Activated T-cell treated with anti-CD3 and anti-CD28 coated beads, Interleukin-2, amount 50 U/mL, for 24 hours (primary cell): ENCODE results near the gene HOXD1.

ENCODE experiments used
- DNase-seq: peaks from one replicate; pipeline ENCODE4 v3.0.0-alpha.2; 2020
- H3K27ac Mint-ChIP-seq: 2 replicates; pipeline ENCODE4 v1.8.0; 2020; ENCODE audit warnings: mild to moderate bottlenecking, mixed read lengths
- H3K27me3 Mint-ChIP-seq: 2 replicates; pipeline ENCODE4 v1.8.0; 2020; ENCODE audit warnings: mixed read lengths
- H3K36me3 Mint-ChIP-seq: 2 replicates; pipeline ENCODE4 v1.8.0; 2020; ENCODE audit warnings: low read depth, mixed read lengths
- H3K4me1 Mint-ChIP-seq: 2 replicates; pipeline ENCODE4 v1.8.0; 2020; ENCODE audit warnings: low read depth, mixed read lengths
- H3K4me3 Mint-ChIP-seq: 2 replicates; pipeline ENCODE4 v1.8.0; 2020; ENCODE audit warnings: mild to moderate bottlenecking, moderate library complexity, mixed read lengths
- H3K9me3 Mint-ChIP-seq: 2 replicates; pipeline ENCODE4 v1.8.0; 2020; ENCODE audit warnings: mixed read lengths

HOXD1 gene

DNA sequence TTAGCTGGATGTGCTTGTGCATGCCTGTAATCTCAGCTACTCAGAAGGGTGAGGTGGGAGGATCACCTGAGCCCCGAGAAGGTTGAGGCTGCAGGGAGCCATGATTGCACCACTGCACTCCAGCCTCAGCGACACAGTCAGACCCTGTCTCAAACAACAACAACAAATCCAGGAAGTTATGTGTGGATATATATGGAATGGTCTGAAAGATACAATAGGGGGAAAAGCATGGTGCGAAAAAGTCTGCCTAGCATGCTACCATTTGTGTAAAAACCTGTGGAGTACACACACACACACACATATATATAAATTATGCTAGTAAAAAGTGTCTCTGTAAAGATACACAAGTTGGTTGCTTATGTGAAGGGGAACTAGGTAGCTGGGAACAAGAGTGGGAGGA, 6.9 kb upstream of the HOXD1 start:
- peaks cover 5% of the 10 kb centered on the region for H3K4me1 Mint-ChIP-seq
- H3K27me3 Mint-ChIP-seq, result peaks cover 90% of the 10 kb centered on the region
- no peak for DNase-seq
- H3K9me3 Mint-ChIP-seq, result no peaks in the 10 kb centered on the region
- no peak overlapping the region for H3K4me3 Mint-ChIP-seq
- H3K27ac Mint-ChIP-seq, result no peak overlapping the region
- no peaks in the 10 kb centered on the region for H3K36me3 Mint-ChIP-seq

DNA sequence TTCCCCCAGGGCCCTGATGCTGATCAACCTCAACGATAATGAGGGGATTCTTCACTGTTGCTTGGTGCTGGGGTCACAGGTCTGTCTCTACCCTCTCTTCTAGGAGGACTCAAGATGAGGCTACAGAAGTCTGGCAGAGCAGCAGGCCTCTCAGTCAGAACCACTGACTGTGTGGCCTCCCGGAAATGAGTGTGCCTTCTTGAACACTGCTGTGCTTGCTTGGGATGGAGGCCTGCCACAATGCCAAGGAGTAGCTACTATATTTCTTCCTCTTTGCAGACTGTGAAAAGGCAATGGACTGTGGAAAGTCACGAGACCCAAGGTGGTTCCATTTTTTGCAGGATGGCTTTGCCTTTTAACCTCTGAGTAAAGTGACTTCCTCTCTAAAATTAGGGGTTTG, 5.8 kb upstream of the HOXD1 start:
- DNase-seq, result no peak
- H3K4me1 Mint-ChIP-seq, result peaks cover 10% of the 10 kb centered on the region
- peaks cover 90% of the 10 kb centered on the region for H3K27me3 Mint-ChIP-seq
- no peak overlapping the region for H3K27ac Mint-ChIP-seq
- H3K9me3 Mint-ChIP-seq, result no peaks in the 10 kb centered on the region
- no peaks in the 10 kb centered on the region for H3K36me3 Mint-ChIP-seq
- H3K4me3 Mint-ChIP-seq, result no peak overlapping the region

DNA sequence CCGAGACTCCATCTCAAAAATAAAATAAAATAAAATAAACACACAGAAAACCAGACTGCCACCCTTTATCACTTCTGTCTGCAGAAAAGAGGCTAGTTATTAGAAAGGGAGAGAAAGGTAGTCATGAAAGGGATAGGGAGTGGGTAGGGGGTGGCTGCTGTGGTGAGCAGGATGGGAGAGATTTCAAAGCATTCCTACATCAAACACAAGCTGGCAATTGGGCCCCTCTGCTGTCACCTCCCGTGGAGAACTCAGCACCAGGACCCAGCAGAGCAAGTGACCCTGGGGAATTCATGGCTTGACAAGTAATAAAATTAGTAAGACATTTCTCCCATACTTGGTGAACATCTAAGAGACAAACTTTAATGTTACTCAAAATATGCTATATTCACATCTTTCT, 3.7 kb upstream of the HOXD1 start:
- H3K36me3 Mint-ChIP-seq, result no peaks in the 10 kb centered on the region
- peaks cover 83% of the 10 kb centered on the region for H3K27me3 Mint-ChIP-seq
- DNase-seq, result no peak

DNA sequence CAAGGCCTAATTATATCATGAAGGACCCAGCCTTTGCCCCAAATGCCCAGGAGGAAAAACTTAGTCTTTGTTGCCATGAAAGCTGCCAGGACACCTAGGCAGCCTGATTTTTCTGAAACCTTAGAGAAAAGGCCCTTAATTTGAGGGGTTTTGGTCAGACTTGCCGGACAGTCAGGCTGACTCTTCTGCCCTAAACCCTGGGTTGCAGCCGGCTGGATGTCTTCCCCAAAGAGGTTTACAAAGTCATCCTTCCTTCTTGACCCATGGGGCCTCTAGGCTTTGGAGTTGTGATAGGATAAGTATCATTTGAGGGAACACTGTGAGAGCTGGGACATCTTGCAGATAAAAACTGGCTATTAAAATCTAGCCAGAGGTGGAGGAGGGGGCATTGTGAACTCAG, 2.4 kb upstream of the HOXD1 start:
- peaks cover 83% of the 10 kb centered on the region for H3K27me3 Mint-ChIP-seq
- no peaks in the 10 kb centered on the region for H3K36me3 Mint-ChIP-seq
- peaks cover 20% of the 10 kb centered on the region for H3K4me1 Mint-ChIP-seq
- no peak for DNase-seq
- no peak overlapping the region for H3K4me3 Mint-ChIP-seq
- no peak overlapping the region for H3K27ac Mint-ChIP-seq
- H3K9me3 Mint-ChIP-seq, result no peaks in the 10 kb centered on the region

More for the DNA sequence above, 3.7 kb upstream of the HOXD1 start:
- Mint-ChIP-seq H3K9me3 (no peaks in the 10 kb centered on the region), H3K4me1 (peaks cover 18% of the 10 kb centered on the region), H3K4me3 (no peak overlapping the region), H3K27ac (no peak overlapping the region)

DNA sequence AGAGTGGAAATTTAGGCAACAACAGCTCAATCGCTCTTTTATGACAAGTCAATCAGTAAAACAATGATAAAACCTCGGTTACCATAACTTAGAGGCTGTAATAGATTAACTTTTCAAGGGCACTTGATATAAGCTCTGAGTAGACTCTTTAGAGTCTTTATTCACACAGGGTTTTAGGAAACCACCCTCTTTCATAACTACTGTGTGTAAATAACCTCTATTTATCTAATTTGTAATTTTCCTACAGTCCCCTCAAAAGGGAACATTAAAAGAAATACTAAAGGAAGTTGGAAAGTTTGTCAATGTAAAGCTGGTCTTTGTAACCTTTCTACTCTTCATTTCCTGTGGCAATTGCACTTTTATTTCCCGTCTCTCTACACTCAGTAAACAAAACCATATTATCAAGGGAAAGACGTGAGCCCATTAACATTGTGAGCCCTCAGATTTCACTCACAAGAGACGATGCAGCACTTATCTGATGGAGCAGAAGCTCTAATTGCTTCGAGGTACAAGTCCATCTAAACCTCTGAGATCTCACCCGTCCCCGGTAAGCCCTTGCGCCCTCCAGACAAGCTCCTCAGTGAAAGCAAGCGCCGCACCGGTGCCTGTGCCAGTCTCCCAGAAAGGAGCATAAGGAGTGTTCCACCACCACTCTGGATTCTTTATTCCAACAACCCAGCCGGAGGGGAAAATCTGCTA, 1.1 kb upstream of the HOXD1 start:
- no peaks in the 10 kb centered on the region for H3K36me3 Mint-ChIP-seq
- no peak overlapping the region for H3K27ac Mint-ChIP-seq
- no peaks in the 10 kb centered on the region for H3K9me3 Mint-ChIP-seq
- no peak for DNase-seq
- H3K4me1 Mint-ChIP-seq, result peaks cover 20% of the 10 kb centered on the region
- peak overlapping the region; percentile 76 for H3K4me3 Mint-ChIP-seq
- H3K27me3 Mint-ChIP-seq, result peaks cover 86% of the 10 kb centered on the region

DNA sequence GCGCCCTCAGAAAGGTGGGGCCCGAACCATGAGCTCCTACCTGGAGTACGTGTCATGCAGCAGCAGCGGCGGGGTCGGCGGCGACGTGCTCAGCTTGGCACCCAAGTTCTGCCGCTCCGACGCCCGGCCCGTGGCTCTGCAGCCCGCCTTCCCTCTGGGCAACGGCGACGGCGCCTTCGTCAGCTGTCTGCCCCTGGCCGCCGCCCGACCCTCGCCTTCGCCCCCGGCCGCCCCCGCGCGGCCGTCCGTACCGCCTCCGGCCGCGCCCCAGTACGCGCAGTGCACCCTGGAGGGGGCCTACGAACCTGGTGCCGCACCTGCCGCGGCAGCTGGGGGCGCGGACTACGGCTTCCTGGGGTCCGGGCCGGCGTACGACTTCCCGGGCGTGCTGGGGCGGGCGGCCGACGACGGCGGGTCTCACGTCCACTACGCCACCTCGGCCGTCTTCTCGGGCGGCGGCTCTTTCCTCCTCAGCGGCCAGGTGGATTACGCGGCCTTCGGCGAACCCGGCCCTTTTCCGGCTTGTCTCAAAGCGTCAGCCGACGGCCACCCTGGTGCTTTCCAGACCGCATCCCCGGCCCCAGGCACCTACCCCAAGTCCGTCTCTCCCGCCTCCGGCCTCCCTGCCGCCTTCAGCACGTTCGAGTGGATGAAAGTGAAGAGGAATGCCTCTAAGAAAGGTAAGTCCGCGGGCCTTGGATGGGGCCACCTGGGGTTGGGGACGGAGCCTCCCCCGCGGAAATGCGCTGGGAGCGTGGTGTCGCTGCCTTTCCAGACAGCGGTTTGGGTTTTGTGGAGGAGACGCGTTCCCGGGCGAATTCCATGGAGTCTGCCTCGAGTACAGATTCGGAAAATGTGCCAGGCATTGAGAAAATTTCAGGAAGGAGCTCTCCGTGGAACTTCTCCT, 559 bp downstream of the HOXD1 start:
- H3K4me1 Mint-ChIP-seq, result peaks cover 20% of the 10 kb centered on the region
- peaks cover 85% of the 10 kb centered on the region for H3K27me3 Mint-ChIP-seq
- H3K27ac Mint-ChIP-seq, result no peak overlapping the region
- no peak for DNase-seq
- no peaks in the 10 kb centered on the region for H3K36me3 Mint-ChIP-seq
- no peaks in the 10 kb centered on the region for H3K9me3 Mint-ChIP-seq
- H3K4me3 Mint-ChIP-seq, result peak overlapping the region; percentile 43

DNA sequence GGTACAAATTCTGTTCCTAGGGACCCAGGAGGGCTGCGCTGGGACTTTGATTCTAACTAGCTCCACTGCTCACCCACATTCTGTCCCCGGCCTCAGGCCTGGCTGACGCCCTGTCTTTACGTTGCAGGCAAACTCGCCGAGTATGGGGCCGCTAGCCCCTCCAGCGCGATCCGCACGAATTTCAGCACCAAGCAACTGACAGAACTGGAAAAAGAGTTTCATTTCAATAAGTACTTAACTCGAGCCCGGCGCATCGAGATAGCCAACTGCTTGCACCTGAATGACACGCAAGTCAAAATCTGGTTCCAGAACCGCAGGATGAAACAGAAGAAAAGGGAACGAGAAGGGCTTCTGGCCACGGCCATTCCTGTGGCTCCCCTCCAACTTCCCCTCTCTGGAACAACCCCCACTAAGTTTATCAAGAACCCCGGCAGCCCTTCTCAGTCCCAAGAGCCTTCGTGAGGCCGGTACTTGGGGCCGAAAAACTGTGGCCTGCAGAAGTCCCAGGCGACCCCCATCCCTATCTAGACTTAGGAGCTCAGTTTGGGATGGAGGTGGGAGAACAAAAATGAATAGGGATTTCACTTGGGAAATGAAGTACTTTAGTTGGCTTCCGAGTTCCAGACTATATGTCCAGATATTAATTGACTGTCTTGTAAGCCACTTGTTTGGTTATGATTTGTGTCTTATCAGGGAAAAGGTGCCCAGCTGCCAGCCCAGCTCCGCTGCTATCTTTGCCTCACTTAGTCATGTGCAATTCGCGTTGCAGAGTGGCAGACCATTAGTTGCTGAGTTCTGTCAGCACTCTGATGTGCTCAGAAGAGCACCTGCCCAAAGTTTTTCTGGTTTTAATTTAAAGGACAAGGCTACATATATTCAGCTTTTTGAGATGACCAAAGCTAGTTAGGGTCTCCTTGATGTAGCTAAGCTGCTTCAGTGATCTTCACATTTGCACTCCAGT, 1.5 kb downstream of the HOXD1 start:
- H3K4me3 Mint-ChIP-seq, result peak overlapping the region; percentile 43
- H3K27ac Mint-ChIP-seq, result no peak overlapping the region
- no peaks in the 10 kb centered on the region for H3K9me3 Mint-ChIP-seq
- H3K4me1 Mint-ChIP-seq, result peaks cover 20% of the 10 kb centered on the region
- H3K36me3 Mint-ChIP-seq, result no peaks in the 10 kb centered on the region
- H3K27me3 Mint-ChIP-seq, result peaks cover 83% of the 10 kb centered on the region
- DNase-seq, result no peak

DNA sequence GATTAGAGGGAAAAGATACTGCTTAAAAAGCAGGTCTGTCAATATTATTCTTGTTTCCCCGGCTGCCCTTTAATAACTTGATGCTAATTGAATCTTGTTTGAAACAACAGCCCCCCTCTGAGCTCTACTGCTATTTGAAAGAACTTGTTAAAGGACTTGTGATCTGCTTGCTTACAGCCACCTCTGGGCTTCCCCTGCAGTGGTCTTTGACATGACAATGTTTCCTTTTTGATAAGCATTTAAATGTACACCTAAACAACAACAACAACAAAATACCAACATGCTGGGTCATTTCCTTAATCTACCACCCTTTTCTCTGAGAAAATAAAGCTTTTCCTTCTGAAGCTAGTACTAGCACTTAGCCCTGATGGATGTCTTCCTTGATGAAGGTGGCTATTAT, 3.9 kb downstream of the HOXD1 start:
- H3K4me3 Mint-ChIP-seq, result no peak overlapping the region
- H3K36me3 Mint-ChIP-seq, result no peaks in the 10 kb centered on the region
- DNase-seq, result no peak
- peaks cover 79% of the 10 kb centered on the region for H3K27me3 Mint-ChIP-seq
- H3K4me1 Mint-ChIP-seq, result peaks cover 18% of the 10 kb centered on the region
- no peaks in the 10 kb centered on the region for H3K9me3 Mint-ChIP-seq
- no peak overlapping the region for H3K27ac Mint-ChIP-seq

DNA sequence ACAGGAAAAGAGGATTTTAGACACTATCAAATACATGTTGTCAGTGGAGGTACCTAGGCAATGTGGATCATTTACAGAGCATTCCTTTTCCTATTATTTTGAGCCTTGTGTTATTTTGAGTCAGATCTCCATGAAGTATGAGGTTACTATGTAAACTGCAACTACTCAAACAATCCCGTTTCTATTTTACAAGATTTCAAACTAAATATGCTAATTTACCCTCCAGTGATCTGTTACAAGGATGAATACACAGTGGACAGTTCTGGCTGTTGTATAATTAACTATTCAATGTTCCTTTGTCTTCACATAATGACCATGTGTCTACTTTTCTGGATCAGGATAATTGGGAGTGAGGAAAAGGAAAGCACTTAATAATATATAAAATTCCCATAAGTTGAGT, 4.6 kb downstream of the HOXD1 start:
- H3K27ac Mint-ChIP-seq, result no peak overlapping the region
- no peaks in the 10 kb centered on the region for H3K36me3 Mint-ChIP-seq
- no peak for DNase-seq
- H3K4me3 Mint-ChIP-seq, result no peak overlapping the region
- peaks cover 78% of the 10 kb centered on the region for H3K27me3 Mint-ChIP-seq
- no peaks in the 10 kb centered on the region for H3K9me3 Mint-ChIP-seq
- peaks cover 11% of the 10 kb centered on the region for H3K4me1 Mint-ChIP-seq

DNA sequence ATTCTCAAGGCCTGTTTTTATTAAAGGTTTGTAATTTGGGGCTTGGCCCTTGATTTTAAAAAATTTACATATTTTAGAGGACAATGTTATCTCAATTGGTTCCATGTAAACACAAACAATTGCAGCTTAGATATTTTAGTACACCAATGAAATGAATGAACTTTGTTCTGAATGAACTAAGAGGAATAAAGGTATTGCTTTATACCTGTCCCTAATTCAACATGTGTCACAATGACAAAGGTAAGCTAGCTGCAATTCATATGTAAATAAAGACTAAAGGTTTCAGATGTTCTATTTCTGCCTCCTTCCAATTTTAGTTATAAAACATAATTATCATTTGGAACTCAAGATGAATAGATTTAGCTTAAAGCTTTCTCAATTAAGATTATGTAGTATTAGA, 11.4 kb downstream of the HOXD1 start:
- H3K4me3 Mint-ChIP-seq, result no peak overlapping the region
- DNase-seq, result no peak
- no peaks in the 10 kb centered on the region for H3K36me3 Mint-ChIP-seq
- no peak overlapping the region for H3K27ac Mint-ChIP-seq
- H3K9me3 Mint-ChIP-seq, result peaks cover 4% of the 10 kb centered on the region
- peaks cover 65% of the 10 kb centered on the region for H3K27me3 Mint-ChIP-seq
- H3K4me1 Mint-ChIP-seq, result no peaks in the 10 kb centered on the region

DNA sequence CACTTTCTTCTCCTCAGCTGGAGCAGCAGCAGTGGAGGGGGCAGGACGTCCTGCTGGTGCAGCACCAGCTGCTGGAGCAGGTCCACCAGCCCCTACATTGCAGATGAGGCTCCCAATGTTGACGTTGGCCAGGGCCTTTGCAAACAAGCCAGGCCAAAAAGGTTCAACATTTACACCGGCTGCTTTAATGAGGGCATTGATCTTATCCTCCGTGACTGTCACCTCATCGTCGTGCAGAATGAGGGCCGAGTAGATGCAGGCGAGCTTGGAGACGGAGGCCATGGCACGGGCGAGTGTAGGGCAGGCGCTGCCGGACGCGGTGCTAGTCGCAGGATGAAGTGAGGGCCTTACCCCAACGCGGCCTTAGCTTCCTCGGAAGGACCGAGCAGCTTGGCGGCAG, 12.5 kb downstream of the HOXD1 start:
- DNase-seq, result no peak
- Mint-ChIP-seq H3K36me3 (no peaks in the 10 kb centered on the region), H3K4me3 (no peak overlapping the region), H3K27ac (no peak overlapping the region), H3K4me1 (no peaks in the 10 kb centered on the region), H3K9me3 (peaks cover 4% of the 10 kb centered on the region), H3K27me3 (peaks cover 61% of the 10 kb centered on the region)

DNA sequence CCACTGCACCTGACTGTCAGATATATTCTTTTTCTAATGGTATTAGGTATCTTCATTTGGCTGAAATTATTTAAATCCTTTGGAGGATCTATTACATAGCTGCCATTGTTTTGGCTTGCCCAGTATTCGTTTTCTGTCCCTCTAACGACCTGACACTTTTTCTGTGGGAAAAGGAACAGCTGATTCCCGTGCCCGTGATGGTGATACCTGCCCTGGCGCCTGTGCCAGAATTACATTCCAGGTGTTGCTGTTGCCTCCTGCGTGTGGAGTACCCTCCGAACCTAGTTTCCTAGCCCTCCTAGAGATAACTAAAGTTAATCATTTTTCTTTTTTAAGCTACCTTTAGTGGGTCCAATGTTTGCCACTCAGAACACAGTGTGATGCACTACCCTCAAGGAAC, 14.0 kb downstream of the HOXD1 start:
- peaks cover 53% of the 10 kb centered on the region for H3K27me3 Mint-ChIP-seq
- no peak for DNase-seq
- no peaks in the 10 kb centered on the region for H3K4me1 Mint-ChIP-seq
- no peak overlapping the region for H3K4me3 Mint-ChIP-seq
- peaks cover 4% of the 10 kb centered on the region for H3K9me3 Mint-ChIP-seq
- no peak overlapping the region for H3K27ac Mint-ChIP-seq
- no peaks in the 10 kb centered on the region for H3K36me3 Mint-ChIP-seq

DNA sequence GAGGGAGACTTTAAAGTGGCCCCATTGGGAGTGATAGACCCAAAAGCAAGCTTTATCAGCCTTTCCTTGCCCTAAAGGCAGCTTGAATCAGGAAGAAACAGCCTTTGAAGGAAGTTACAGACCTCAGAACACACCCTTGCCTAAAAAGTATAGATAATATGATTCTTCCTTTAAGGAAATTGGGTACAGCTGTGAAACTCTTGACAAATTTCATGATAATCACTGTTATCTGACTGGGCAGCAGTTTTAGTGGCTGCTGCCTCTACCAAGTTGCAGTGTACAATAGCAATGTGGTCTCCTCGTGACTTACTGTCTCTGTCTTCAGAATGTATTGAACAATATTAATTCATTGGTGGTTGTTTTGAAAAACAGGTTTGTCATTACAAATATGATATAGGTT, 16.7 kb downstream of the HOXD1 start:
- H3K27me3 Mint-ChIP-seq, result peaks cover 49% of the 10 kb centered on the region
- DNase-seq, result no peak
- H3K27ac Mint-ChIP-seq, result no peak overlapping the region
- no peaks in the 10 kb centered on the region for H3K4me1 Mint-ChIP-seq
- no peak overlapping the region for H3K4me3 Mint-ChIP-seq
- no peaks in the 10 kb centered on the region for H3K36me3 Mint-ChIP-seq
- H3K9me3 Mint-ChIP-seq, result peaks cover 4% of the 10 kb centered on the region

DNA sequence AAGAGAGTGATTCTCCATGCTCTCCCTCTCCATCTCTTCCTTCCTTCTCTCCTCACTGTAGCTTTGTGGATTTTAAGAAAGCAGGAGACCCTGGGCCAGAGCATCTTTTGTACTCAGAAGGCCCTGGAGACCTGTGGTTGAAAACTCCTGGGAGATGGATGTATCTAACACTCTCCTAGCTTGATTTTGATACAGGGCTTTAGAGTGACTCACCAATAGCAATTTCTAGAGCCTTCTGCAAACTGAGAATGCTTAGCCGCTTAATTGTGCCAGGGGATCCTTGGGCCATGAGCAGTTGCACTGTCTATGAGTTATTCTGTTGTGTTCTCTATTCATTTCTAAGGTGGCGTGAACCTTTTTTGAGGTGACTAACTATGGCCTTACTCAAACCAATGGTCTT, 17.7 kb downstream of the HOXD1 start:
- peaks cover 52% of the 10 kb centered on the region for H3K27me3 Mint-ChIP-seq
- H3K4me3 Mint-ChIP-seq, result no peak overlapping the region
- H3K9me3 Mint-ChIP-seq, result peaks cover 4% of the 10 kb centered on the region
- H3K27ac Mint-ChIP-seq, result no peak overlapping the region
- H3K4me1 Mint-ChIP-seq, result no peaks in the 10 kb centered on the region
- no peaks in the 10 kb centered on the region for H3K36me3 Mint-ChIP-seq
- no peak for DNase-seq
